AG08395 (cell line): ENCODE measurements around the gene TSPAN16.

Experiments used
- DNase-seq: peaks from one replicate; pipeline ENCODE4 v3.0.0; 2012; ENCODE audit warnings: mixed read lengths, low spot score

TSPAN16 gene

GRCh38 chr19:11295665-11296245 is at the start of gene TSPAN16:
TSS of gene TSPAN16 (plus strand) at chr19:11296160. CDS start at chr19:11296298, 138 bp downstream.
- DNase-seq, result no peak

- no peak for DNase-seq
Measured at GRCh38 chr19:11246941-11247340, 49.0 kb upstream of the TSPAN16 start.

DNA sequence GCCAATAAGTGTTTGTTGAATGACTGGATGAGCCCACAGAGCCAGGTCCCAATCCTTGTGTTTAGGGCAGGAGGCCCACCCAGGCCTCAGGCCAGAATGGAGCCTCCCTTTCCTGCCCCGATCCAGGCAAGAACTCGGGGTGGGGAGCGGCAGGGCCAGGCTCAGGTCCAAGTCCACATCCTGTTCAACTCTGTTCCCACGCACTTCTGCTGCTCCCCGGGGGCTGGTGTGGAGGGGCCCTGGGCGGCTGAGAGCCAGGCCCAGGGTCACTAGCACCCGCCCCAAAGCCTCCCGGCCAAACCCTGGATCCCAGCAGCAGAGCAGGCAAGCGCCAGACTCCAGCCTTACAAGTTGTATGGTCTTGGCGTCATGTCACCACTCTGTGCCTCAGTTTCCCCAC is 48.6 kb upstream of the TSPAN16 start:
- DNase-seq, result no peak

DNA sequence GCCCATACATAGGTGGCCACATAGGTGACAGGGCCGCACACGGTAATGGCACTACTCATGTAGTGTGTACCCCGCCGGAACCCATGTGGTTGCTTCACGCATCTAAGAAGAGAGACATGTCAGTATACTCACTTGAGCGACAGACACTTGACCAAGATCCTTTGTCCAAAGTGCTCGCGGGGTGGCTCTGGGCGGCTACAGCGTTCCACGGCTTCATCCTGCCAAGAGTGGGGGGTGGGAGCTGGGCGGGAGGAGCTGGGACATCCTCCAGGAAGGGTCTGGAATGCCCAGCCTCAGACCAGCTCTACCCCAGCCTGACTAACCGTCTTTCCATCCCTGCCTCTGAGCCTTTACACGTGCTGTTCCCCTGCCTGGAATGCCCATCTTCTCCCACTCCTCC is 48.0 kb upstream of the TSPAN16 start:
- no peak for DNase-seq

DNA sequence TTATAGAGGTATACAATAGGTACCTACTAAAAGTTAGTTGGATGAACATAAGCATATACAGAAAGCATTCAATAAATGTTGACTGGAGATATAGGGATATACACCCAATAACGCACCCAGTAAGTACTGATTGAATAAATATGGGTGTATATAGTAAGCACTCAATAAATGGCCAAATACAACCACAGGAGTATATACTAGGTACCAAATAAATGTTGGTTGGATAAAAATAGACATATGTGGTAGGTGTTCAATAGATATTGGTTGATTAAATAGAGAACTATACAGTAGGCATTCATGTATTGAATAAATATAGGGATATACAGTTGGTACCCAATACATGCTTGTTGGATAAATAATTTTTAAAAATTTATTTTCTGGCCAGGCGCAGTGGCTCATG is 47.1 kb upstream of the TSPAN16 start:
- no peak for DNase-seq

DNA sequence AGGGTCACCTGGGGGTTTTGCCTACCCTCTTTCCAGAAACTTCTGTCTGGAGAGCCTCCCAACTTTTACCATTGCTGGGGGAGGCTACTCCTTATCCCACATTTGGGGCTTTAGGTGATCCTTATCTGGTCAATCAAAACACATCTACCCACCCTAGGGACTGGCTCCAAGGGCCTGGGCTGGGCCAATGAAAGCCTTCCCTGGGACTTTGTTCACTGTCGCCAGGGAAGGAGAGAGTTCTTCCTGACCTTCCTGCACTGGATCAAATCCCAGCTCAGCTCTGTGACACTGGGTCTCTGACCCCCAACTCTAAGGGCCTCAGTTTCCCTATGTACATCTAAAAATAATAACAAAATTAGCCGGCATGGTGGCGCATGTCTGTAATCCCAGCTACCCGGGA is 44.7 kb upstream of the TSPAN16 start:
- no peak for DNase-seq

- no peak for DNase-seq
Measured at GRCh38 chr19:11251650-11252314, 44.2 kb upstream of the TSPAN16 start.

DNA sequence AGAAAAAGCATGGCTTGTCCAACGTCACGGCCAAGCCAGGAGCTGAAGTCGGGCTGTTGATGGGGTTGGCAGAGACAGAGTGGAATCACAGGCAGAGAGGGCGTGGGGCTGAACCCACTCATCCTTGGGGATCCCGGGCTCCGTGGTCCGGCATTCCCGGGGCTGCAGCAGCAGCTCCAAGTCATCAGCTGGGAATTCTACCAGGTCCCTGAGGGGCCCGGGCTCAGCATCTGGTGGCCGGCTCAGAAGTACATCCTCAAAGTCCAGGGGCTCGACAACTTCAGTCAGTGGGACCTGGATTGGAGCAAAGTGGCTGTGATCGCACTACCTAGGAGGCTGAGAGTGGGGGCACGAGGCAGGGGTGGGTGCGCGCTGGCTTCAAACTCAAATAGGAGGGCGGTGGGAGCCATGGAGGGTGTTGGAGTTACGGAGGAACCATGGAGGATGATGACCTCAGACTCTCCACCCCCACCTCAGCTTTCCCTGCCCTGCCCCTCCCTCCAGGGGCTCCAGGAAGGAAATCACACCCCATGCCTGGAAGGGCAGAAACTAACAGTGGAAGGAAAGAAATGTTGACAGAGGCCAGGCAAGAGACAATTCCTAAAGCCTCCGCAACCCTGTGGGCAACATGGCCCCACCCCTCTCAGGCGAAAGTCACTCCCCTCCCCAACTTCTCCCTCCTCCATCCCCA is 43.1 kb upstream of the TSPAN16 start:
- no peak for DNase-seq

DNA sequence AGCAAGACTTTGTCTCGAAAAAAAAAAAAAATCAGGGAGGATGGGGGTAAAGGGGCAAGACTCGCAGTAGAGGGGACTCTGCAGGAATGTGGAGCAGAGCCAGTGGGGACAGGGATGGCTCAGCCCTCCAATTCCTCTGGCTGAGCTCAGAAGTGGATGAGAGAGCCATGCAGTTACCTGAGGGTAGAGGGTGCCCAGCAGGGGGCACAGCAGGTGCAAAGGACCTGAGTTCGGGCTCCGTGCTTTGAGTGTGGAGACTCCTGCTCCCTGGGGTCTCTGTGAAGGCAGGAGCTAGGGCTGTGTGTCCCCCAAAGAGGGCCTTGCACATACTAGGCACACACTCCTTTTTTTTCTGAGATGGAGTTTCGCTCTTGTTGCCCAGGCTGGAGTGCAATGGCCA is 41.3 kb upstream of the TSPAN16 start:
- DNase-seq, result no peak

DNA sequence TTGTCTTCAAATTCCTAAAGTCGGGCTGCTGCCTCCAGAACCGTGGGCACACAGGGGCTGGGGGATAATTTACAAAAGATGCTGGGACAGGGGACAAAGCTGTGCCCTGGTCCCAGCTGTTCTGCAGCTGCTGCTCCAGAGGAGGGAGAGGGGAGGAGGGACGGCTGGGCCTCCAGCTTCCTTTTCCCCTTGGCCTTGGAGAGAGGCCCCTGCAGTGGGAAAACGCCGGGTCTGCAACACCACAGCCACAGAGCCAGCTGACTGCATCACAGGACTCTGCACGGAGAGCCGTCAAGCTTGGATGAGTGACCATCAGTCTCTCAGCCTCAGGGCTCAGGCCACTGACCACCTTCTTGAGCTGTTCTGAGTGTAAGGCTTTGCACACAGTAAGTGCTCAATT is 39.8 kb upstream of the TSPAN16 start:
- DNase-seq, result no peak

DNA sequence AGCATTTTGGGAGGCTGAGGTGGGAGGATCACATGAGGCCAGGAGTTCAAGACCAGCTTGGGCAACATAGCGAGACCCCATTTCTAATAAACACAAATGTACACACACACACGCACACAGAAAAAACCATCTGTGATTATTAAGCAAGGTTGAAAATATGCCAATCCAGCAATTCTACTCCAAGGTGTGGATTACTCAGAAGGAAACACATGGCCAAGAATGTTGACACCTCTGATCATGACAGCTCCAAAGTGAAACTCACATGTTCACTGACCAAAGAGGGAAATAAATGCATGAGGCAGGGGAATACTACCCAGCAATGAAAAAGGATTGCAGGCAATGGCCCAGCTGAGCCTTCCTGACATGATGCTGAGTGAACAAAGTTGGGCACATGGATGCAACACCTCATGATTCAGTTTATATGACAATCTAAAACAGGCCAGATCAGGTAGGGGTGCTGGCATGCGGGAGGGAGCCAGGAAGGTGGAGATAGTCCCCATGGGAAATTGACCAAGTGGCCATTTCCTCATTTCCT is 38.0 kb upstream of the TSPAN16 start:
- no peak for DNase-seq

DNA sequence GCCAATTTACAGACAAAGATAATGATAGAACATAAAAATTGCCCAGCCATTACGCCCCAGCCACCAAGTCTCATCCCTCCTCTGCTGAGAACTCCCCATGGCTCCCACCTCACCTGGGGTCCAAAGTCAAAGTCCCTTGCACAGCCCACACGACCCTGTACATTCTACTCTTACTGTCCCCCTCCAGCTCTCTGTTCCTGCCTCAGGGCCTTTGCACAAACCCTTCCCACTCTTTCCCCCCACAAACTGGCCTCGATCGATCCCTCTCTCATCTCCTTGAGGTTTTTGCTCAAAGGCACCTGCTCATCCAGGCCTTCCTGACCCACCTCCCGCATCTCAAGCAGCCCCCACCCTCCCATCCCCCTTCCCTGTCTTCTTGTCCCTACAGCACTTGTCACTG is 35.0 kb upstream of the TSPAN16 start:
- no peak for DNase-seq

DNA sequence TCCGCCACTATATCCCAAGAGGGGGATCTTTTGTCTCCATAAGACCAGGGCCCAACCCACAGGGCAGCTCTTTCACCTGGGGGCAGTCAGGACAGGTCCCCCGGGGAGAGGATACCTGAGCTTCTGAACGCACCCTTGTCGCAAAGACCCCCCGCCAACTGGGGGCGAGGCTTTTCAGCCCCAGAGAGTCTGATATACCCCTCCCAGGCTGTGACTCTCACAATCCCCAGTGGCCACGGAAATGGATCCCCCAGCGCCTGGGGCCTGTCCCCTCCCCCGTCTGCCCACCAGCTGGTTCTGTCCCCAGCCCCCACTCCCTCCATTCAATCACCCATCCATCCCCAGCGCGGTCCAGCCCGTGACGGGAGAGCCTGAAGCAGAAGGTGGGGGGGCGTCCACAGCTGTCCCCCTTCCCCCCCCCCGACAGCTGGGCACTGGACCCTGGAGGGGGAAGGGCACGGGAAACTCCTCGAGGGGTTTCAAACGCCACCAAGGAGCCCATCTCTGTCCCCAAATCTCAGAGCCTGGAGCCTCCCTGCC is 34.5 kb upstream of the TSPAN16 start:
- DNase-seq, result no peak

DNA sequence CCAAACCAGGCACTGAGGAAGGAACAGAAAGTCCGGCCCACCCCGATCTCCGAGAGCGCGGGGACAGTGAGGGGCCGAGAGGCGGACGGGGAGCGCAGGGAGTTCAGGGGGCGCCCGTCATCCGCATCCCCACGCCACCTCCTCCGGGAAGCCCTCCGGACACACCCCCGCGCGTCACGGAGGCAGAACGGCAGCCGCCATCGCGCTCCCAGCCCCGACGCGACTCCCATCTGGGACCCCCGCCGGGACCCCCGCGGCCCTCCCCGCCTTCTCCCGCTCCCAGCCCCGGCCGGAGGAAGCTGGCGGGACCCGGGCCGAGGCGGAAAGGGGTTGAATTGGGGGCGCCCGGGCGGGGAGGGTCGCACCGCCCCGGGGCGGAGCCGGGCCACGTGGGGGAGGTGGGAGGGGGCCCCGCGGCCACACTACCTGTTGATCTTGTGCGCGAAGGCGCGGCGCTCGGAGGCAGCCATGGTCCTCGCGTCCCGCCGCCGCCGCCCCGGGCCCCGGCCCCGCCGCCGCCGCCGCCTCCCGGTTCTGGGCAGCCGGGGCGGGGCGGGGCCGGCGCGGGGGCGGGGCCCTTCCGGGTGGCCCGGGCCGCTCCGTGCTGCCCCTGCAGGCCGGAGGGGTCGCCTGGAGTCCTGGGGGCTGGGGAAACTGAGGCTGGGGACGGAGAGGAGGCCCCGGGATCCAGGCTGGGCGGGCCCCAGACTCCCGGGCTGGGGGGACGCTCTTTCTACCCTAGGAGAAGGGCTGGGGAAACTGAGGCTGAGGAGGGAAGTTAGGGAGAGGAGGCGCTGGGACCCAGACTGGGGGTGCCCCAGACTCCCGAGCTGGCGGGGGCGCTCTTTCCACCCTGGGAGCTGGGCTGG is 33.8 kb upstream of the TSPAN16 start, which contains the start of gene DOCK6:
Gene DOCK6 (minus strand): TSS at position 554 of the 869 bp plus-strand sequence. CDS start 84 bp downstream, at position 470.
- peak; percentile 69 for DNase-seq

- DNase-seq, result no peak
Measured at GRCh38 chr19:11263726-11264125, 32.2 kb upstream of the TSPAN16 start.

- no peak for DNase-seq
Measured at GRCh38 chr19:11264452-11265176, 31.3 kb upstream of the TSPAN16 start.

- DNase-seq, result no peak
Measured at GRCh38 chr19:11265177-11265784, 30.7 kb upstream of the TSPAN16 start.

- DNase-seq, result no peak
Measured at GRCh38 chr19:11265785-11266236, 30.1 kb upstream of the TSPAN16 start.

- no peak for DNase-seq
Measured at GRCh38 chr19:11267316-11268085, 28.5 kb upstream of the TSPAN16 start.

- DNase-seq, result peak; percentile 35
Measured at GRCh38 chr19:11268783-11269267, 27.1 kb upstream of the TSPAN16 start.
